Stimulated activated naive CD8-positive, alpha-beta T cell treated with anti-CD3 and anti-CD28 coated beads, Interleukin-15, Interleukin-2, amounts not matched to agents 100 U/mL and 50 U/mL, for 24 hours (primary cell): Measurements from ENCODE around the gene ZNF791.
"Not testable (repeated sequence)": the region's sequence is repeated elsewhere in the genome, so short reads cannot be mapped to it uniquely, and the experiment has no call there.

Experiments used
- ATAC-seq: fragments of 150-1000 bp; cut with Tn5 transposase; one replicate; pipeline ENCODE4 v1.10.0; 2021
- DNase-seq: peaks from one replicate; pipeline ENCODE4 v3.0.0; 2021

Gene ZNF791

GRCh38 chr19:12629215-12629614 is 18.5 kb downstream of the ZNF791 start:
- no peak for ATAC-seq
- DNase-seq, result no peak

GRCh38 chr19:12636631-12637030 is 25.9 kb downstream of the ZNF791 start:
- ATAC-seq (no peak), DNase-seq (no peak)

- no peak for ATAC-seq
- no peak for DNase-seq
These were observed 28.0 kb downstream of the ZNF791 start for GRCh38 chr19:12638611-12639182.

GRCh38 chr19:12639901-12640613 is 29.3 kb downstream of the ZNF791 start:
- peak; percentile 97 for ATAC-seq
- DNase-seq, result peak; percentile 93

GRCh38 chr19:12641456-12641855 is 30.7 kb downstream of the ZNF791 start:
- ATAC-seq (no peak), DNase-seq (no peak)

- no peak for DNase-seq
- no peak for ATAC-seq
These were observed 31.8 kb downstream of the ZNF791 start for GRCh38 chr19:12642506-12642905.

GRCh38 chr19:12643716-12644115 is 33.0 kb downstream of the ZNF791 start:
- not testable (repeated sequence) for ATAC-seq

GRCh38 chr19:12646551-12646950 is 35.8 kb downstream of the ZNF791 start:
- no peak for ATAC-seq
- DNase-seq, result no peak

More at GRCh38 chr19:12643716-12644115, 33.0 kb downstream of the ZNF791 start:
- DNase-seq, result not testable (repeated sequence)

- ATAC-seq (no peak), DNase-seq (no peak)
These were observed 36.3 kb downstream of the ZNF791 start for GRCh38 chr19:12647047-12647446.

GRCh38 chr19:12647490-12648071 is 36.9 kb downstream of the ZNF791 start:
- DNase-seq (peak; percentile 59), ATAC-seq (peak; percentile 40)

GRCh38 chr19:12648088-12648487 is 37.4 kb downstream of the ZNF791 start:
- ATAC-seq, result no peak
- DNase-seq, result no peak

- no peak for ATAC-seq
- no peak for DNase-seq
These were observed 39.2 kb downstream of the ZNF791 start for GRCh38 chr19:12649941-12650340.

- DNase-seq, result no peak
These were observed 41.5 kb downstream of the ZNF791 start for GRCh38 chr19:12652219-12652618.

GRCh38 chr19:12655546-12655945 is 44.8 kb downstream of the ZNF791 start:
- no peak for ATAC-seq
- no peak for DNase-seq

More at GRCh38 chr19:12652219-12652618, 41.5 kb downstream of the ZNF791 start:
- ATAC-seq, result no peak

- DNase-seq, result peak; percentile 65
- peak; percentile 68 for ATAC-seq
These were observed 46.3 kb downstream of the ZNF791 start for GRCh38 chr19:12656899-12657571.

GRCh38 chr19:12657966-12658365 is 47.2 kb downstream of the ZNF791 start:
- no peak for ATAC-seq
- DNase-seq, result no peak

- DNase-seq (no peak), ATAC-seq (no peak)
These were observed 50.3 kb downstream of the ZNF791 start for GRCh38 chr19:12660980-12661379.

- no peak for ATAC-seq
- DNase-seq, result peak; percentile 47
These were observed 53.9 kb downstream of the ZNF791 start for GRCh38 chr19:12664406-12665280.

- DNase-seq (peak; percentile 72), ATAC-seq (peak; percentile 40)
These were observed 54.5 kb downstream of the ZNF791 start for GRCh38 chr19:12665281-12665573.

- ATAC-seq (peak; percentile 10), DNase-seq (peak; percentile 48)
These were observed 55.0 kb downstream of the ZNF791 start for GRCh38 chr19:12665671-12666264.

GRCh38 chr19:12666265-12667048 is 55.7 kb downstream of the ZNF791 start, which contains the start of the genes MAN2B1 and WDR83:
MAN2B1 (minus strand) TSS chr19:12666742; CDS start chr19:12666701, 41 bp downstream.
WDR83 (plus strand) TSS chr19:12666807; CDS start chr19:12669791, 2,984 bp downstream.
- ATAC-seq (peak; percentile 77), DNase-seq (peak; percentile 90)
